ENCODE measurements around the gene NSF.
"Not testable (repeated sequence)": the region's sequence is repeated elsewhere in the genome, so short reads cannot be mapped to it uniquely, and the experiment has no call there.

Gene NSF

DNA sequence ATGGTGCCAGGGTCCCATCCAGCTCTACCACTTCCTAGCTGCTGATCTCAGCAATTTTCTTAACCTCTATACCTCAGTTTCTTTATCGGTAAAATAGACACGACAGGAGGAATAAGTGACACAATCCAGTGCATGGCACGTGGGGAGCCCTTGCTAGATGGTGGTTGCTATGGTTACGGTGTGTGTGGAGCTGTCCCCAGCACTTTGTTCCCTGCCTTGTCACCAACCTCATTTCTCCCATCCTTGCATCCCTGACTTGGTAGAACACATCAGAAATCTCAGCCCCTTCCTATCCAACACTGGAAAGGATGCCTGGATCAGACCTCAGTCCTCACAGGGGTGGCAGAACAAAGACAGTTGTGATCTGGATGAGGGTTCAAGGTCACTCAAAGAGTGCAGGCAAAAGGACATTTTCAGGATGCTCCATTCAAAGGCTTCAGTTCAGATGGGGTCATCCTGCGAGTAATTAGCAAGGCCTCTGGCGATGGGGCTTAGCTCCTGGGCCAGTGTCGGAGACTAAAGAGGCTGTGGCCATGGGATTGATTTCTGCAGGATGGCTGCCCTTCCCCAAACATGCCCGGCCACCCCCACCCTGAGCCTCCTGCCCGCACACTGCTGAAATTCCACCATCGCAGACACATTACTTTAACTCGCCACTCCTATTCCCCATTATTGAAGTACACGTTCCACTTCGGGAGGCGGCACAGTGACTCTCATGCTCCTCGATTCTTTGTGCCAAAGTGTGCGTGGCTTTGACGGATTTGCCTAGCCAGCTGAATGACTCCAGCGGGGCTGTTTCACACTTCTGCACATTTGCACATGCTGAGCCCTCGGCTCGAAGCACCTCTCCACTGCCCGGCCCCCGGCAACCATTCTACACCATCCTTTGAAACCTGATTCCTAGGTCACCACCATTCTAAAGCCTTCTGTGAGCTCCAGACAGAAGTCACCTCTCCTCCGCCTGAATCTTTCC, 187.8 kb downstream of the NSF start:
- DNase-seq, result no peak

DNA sequence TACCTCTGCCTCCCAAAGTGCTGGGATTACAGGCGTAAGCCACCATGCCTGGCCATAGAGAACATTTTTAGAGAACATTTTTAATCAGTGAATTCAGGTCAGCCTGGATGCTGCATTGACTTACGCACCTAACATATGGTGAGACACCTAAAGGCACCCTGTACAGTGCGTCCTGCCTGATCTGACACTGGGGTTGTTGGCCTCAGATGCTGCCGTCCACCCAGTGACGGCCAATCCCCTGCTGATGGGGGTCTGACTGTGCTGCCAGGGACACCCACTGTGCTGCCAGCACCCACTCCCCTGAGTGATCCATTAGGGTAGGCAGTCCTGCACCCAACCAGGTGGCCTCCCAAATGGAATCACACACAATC, 189.5 kb downstream of the NSF start:
- DNase-seq, result no peak

GRCh38 chr17:46782250-46782953, 191.9 kb downstream of the NSF start:
- DNase-seq, result no peak

DNA sequence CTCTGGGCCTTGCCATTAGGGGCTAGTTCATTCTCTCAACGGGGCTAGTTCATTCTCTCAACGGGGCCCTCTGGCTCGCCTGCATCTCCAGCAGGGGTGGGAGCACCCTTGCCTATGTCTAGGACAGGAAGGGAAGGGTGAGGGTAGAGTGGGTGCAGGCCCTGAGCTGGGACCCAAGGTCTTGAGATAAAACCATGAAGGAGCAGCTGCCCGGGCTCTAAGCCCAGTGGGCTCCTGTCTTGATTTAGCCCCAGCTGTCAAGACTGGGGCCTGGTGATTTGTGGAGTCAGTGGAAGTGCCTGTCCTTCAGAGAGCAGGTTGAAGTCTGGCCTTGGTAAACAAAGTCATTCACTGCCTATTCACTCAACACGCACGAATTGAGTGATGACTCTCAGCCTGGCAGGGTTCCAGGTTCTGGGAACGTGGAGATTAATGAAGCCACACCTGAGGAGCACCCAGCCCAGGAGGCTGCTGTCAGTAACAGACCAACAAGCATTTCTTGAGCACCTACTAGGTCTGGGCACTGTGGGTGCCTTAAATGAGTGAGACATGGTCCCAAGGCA, 192.6 kb downstream of the NSF start:
- DNase-seq, result no peak

GRCh38 chr17:46785696-46786095, 195.2 kb downstream of the NSF start:
- no peak for DNase-seq

DNA sequence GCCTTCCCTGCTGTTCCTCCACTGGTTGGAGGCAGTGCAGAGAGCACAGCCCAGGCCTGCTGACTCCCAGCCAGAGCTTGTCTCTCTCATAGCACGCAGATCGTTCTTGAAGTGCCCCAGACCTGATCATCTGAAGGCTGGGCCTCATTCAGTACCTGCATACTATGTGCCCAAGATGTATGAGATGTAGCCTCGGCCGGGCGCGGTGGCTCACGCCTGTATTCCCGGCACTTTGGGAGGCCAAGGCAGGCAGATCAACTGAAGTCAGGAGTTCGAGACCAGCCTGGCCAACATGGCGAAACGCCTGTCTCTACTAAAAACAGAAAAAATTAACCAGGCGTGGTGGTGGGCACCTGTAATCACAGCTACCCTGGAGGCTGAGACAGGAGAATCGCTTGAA, 197.0 kb downstream of the NSF start:
- no peak for DNase-seq

GRCh38 chr17:46788300-46788699, 197.8 kb downstream of the NSF start:
- no peak for DNase-seq

GRCh38 chr17:46788796-46789195, 198.3 kb downstream of the NSF start:
- DNase-seq, result no peak

DNA sequence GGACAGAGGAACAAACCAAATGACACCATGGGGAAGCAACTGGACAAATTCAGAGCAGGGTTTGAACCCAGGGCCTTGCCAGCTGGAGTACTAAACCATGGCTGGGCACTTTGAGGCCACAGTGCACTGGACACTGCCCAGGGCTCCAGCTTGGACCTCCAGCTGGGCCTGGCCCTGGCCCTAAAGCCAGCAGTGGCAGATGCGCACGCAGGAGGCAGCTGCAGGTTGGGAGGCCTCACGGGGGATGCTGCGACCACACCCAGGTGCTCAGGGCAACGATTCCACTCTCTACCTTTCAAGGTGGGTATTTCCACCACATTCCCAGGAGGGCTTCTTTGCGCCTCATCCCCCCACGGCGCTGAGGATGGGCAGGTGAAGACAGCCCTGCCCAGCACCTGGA, 199.1 kb downstream of the NSF start:
- DNase-seq, result no peak

DNA sequence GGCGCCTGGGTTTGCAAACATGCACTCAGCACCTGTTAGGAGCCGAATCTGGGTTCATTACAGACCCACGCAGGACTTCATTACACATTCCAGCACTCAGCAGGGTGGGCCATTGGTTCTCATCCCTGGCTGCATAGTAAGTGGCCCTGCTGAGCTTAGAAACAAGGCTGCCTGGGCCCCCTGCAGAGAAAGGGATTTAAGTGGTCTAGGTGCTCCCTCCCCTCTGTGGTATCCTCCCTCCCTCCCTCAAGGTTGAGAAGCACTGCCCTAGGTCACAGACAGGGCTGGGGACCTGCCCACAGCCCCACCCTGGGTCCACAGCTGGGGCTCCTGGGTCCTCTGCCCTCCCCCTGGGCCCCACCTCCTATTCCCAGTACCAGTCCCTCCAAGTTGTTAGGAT, 199.7 kb downstream of the NSF start:
- DNase-seq, result no peak

DNA sequence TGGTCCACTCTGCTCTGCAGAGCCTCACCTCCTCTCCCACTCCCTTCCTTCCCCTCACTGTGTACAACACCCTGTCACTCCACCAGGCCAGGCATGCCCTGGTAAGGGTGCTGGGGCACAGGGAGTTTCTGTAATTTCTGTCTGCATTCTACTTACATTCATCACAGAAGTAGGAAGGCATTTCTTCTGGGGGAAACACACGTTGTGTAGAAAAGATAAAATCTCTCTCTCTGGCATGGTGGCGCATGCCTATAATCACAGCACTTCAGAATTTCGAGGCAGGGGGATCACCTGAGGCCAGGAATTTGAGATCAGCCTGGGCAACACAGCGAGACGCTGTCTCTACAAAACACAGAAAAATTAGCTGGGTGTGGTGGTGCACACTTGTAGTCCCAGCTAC, 201.1 kb downstream of the NSF start:
- DNase-seq, result no peak

DNA sequence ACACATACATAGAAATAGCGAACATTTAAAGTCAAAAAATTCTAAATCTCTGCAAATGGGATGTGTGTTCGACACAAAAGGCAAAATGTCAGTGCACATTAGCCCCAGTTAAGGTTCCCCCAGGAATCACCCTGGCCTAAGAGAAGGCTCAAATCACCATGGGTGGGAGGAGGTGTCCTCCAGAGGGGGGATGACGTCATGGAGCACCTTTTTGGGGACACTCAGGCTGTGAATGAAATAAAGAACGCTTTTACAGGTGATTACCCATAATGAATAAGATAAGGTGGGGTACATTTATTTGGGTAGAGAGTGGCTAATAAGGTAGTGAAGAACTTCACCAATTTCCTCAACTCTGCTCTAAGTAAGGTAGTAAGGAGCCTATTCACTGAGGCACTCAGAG, 201.6 kb downstream of the NSF start:
- DNase-seq, result no peak

DNA sequence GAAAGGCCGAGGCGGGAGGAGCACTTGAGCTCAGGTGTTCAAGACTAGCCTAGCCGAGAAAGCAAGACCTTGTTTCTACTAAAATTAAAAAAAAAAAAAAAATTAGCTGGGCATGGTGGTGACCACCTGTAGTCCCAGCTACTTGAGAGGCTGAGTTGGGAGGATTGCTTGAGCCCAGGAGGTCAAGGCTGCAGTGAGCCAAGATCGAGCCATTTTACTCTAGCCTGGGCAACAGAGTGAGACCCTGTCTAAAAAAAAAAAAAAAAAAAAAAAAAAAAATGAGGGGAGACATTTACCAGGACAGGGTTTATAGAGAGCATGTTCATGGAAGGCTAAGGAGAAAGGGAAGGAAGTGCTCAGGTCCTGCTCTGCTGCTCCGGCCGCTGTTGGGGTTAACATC, 202.6 kb downstream of the NSF start:
- not testable (repeated sequence) for DNase-seq

- no peak for DNase-seq
Observed at GRCh38 chr17:46793541-46793940, 203.1 kb downstream of the NSF start.

GRCh38 chr17:46794318-46794717, 203.8 kb downstream of the NSF start:
- DNase-seq, result no peak

GRCh38 chr17:46795379-46795952, 205.0 kb downstream of the NSF start:
- DNase-seq, result no peak

DNA sequence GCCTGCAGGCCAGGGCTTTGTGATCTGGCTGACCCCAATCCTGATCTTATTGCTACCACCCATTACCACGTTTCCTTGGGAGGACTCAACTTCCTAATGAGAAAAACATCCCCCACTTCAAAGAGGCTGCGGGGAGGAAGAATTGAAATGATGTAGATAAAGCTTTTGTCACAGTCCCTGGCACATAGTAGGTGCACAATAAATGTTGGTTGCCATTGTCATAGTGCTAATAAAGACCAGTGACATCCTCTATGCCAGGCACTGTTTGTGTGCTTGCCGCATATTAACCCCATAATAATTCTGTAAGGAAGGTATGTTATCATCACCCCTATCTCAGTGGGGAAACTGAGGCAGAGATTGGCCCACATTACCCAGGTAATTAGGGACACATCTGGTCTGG, 205.6 kb downstream of the NSF start:
- no peak for DNase-seq

DNA sequence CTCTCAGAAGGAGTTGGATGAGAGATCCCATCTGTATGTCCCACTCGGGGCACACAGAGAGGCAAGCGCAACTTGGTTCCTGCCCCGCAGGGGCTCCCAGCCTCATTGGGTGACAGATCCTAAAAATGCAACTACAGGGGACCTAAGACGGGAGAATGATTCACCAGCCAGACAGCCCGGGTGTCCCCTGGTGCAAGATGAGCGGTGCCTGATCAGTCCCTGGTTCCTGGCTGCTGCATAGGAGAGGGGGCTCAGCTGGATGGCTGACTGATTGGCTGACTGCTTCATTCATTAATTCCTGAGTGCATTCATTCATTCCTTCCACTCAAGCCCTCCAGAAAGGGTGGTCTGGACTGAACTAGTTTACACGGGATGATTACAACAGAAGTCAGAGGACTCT, 206.1 kb downstream of the NSF start:
- DNase-seq, result no peak

GRCh38 chr17:46796956-46797530, 206.6 kb downstream of the NSF start:
- DNase-seq, result no peak

- no peak for DNase-seq
Observed at GRCh38 chr17:46800573-46800972, 210.1 kb downstream of the NSF start.

DNA sequence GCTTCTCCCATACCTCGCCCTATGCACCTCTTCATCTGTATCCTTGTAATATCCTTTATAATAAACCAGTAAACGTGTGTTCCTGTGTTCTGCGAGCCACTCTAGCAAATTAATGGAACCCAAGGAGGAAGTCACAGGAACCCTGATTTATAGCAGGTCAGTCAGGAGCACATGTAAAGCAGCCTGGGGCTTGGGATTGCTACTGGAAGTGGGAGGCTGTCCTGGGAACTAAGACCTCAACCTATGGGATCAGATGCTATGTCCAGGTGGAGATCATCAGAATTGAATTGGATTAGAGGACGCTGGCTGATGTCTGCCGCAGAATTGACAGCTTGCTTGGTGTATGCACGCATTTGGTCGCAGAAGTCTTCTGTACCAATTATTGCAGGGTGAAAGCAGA, 212.3 kb downstream of the NSF start:
- DNase-seq, result no peak

GRCh38 chr17:46803544-46803943, 213.1 kb downstream of the NSF start:
- no peak for DNase-seq

GRCh38 chr17:46805771-46806170, 215.3 kb downstream of the NSF start:
- DNase-seq, result no peak
